SK-N-SH (cell line): Measurements from ENCODE around the gene TJP1. TPM values are rescaled to one million over a fixed set of nuclear protein-coding genes. Genes with fewer than 3 reads are reported as not detected.

Source experiments
- CTCF ChIA-PET: fragments of 300-600, 350-600 bp; formaldehyde crosslinking; extraction: SDS; loops from one replicate; lab custom pipeline; 2021; lab: Yijun Ruan, JAX
- POLR2A ChIA-PET: fragments of 350-600 bp; sonication (Branson Sonifier 250); formaldehyde crosslinking; extraction: SDS; loops from one replicate; lab custom pipeline; 2020; ENCODE audit warnings: antibody characterized with exemption, inconsistent platforms; lab: Yijun Ruan, JAX
- DNase-seq: peaks from one replicate; pipeline ENCODE4 v3.0.0; 2012
- H2AFZ ChIP-seq: fragments of 200-600 bp; sonication (generic); 2 replicates; pipeline ENCODE4 v1.8.1; 2016; ENCODE audit warnings: antibody characterized with exemption, mild to moderate bottlenecking, low read depth
- H3F3A ChIP-seq: fragments of 200-600 bp; sonication (generic); replicated peaks from 2 replicates; pipeline ENCODE3; 2016; ENCODE audit warnings: antibody characterized with exemption, mild to moderate bottlenecking; ENCODE audit not compliant: insufficient read depth
- H3K27ac ChIP-seq, 2 experiments: fragments of 200-500 bp in 1 of 2; fragments of 200-600 bp in 1 of 2; sonication (Bioruptor generic) in 1 of 2; sonication (generic), shearing (Covaris generic) in 1 of 2; 2 replicates each; pipeline versions ENCODE4 v1.5.1 to v1.6.1; 2014 to 2016; ENCODE audit warnings: low read depth in 2 of 2, inconsistent platforms in 1 of 2, low read length in 1 of 2, mild to moderate bottlenecking in 1 of 2, mixed read lengths in 1 of 2
- H3K27me3 ChIP-seq: fragments of 200-600 bp; sonication (generic), shearing (Covaris generic); 2 replicates; pipeline ENCODE4 v1.6.1; 2016; ENCODE audit warnings: mixed run types; ENCODE audit not compliant: insufficient read depth
- H3K36me3 ChIP-seq, 2 experiments: fragments of 200-500 bp in 1 of 2; fragments of 200-600 bp in 1 of 2; sonication (Bioruptor generic) in 1 of 2; sonication (generic) in 1 of 2; replicated peaks in 1 of 2; 2 replicates each; pipeline versions ENCODE3 to v1.5.1; 2014 to 2016; ENCODE audit warnings: low read length in 1 of 2, mild to moderate bottlenecking in 1 of 2; ENCODE audit not compliant: insufficient read depth in 2 of 2, control insufficient read depth in 1 of 2
- H3K4me1 ChIP-seq, 2 experiments: fragments of 200-500 bp in 1 of 2; fragments of 200-600 bp in 1 of 2; sonication (Bioruptor generic) in 1 of 2; sonication (generic), shearing (Covaris generic) in 1 of 2; 2 replicates each; pipeline versions ENCODE4 v1.5.1 to v1.6.1; 2014 to 2016; ENCODE audit warnings: low read depth in 1 of 2, low read length in 1 of 2, mixed run types in 1 of 2; ENCODE audit not compliant: insufficient read depth in 2 of 2, control insufficient read depth in 1 of 2
- H3K4me2 ChIP-seq: fragments of 200-600 bp; sonication (generic), shearing (Covaris generic); 2 replicates; pipeline ENCODE4 v1.6.1; 2017; ENCODE audit warnings: mixed run types
- H3K4me3 ChIP-seq, 2 experiments: fragments of 200-500 bp in 1 of 2; fragments of 200-600 bp in 1 of 2; sonication (Bioruptor generic) in 1 of 2; sonication (generic), shearing (Covaris generic) in 1 of 2; 2 replicates each; pipeline versions ENCODE4 v1.5.1 to v1.8.1; 2014 to 2016; ENCODE audit warnings: low read depth in 2 of 2, inconsistent platforms in 1 of 2, low read length in 1 of 2, mild to moderate bottlenecking in 1 of 2, mixed read lengths in 1 of 2, moderate library complexity in 1 of 2
- H3K79me2 ChIP-seq: fragments of 200-600 bp; sonication (generic); 2 replicates; pipeline ENCODE4 v1.8.1; 2017; ENCODE audit warnings: mild to moderate bottlenecking; ENCODE audit not compliant: insufficient read depth
- H3K9ac ChIP-seq: fragments of 200-600 bp; sonication (generic); 2 replicates; pipeline ENCODE4 v1.6.1; 2017; ENCODE audit warnings: mixed run types
- H3K9me2 ChIP-seq: fragments of 200-600 bp; sonication (generic); 2 replicates; pipeline ENCODE4 v1.6.1; 2017; ENCODE audit warnings: mixed run types
- H3K9me3 ChIP-seq: fragments of 200-600 bp; sonication (generic); 2 replicates; pipeline ENCODE4 v1.6.1; 2017; ENCODE audit warnings: mixed run types, mild to moderate bottlenecking, moderate library complexity
- H4K20me1 ChIP-seq: fragments of 200-600 bp; sonication (generic); 2 replicates; pipeline ENCODE4 v1.6.1; 2017; ENCODE audit warnings: mild to moderate bottlenecking, mixed run types; ENCODE audit not compliant: insufficient read depth
- EZH2phosphoT487 ChIP-seq: fragments of 200-600 bp; sonication (generic); IDR thresholded peaks from 2 replicates; pipeline ENCODE4 v1.6.1; 2017; ENCODE audit warnings: low read depth, mixed run types, mild to moderate bottlenecking, antibody characterized with exemption, moderate library complexity, borderline replicate concordance
- FOXM1 ChIP-seq: IDR thresholded peaks from 2 replicates; pipeline ENCODE4 v1.4.0; 2012; ENCODE audit warnings: low read depth, mild to moderate bottlenecking
- GABPA ChIP-seq: IDR thresholded peaks from 2 replicates; pipeline ENCODE4 v1.4.0; 2012; ENCODE audit warnings: low read depth, mild to moderate bottlenecking
- GATA2 ChIP-seq: sonication (generic); formaldehyde crosslinking; IDR thresholded peaks from 2 replicates; pipeline ENCODE4 v1.5.0; 2020; ENCODE audit warnings: mild to moderate bottlenecking, missing genetic modification reagents
- IRF3 ChIP-seq: fragments of 150-350 bp; IDR thresholded peaks from 2 replicates; pipeline ENCODE4 v1.6.1; 2016; ENCODE audit warnings: mild to moderate bottlenecking, low read depth, low read length
- JUND ChIP-seq: IDR thresholded peaks from 2 replicates; pipeline ENCODE4 v1.4.0; 2012
- MEF2A ChIP-seq: IDR thresholded peaks from 2 replicates; pipeline ENCODE4 v1.4.0; 2012; ENCODE audit warnings: low read depth, borderline replicate concordance
- MXI1 ChIP-seq: IDR thresholded peaks from 2 replicates; pipeline ENCODE4 v1.6.1; 2012; ENCODE audit warnings: mild to moderate bottlenecking, low read depth, low read length, improper control_type of control experiment
- PBX3 ChIP-seq: IDR thresholded peaks from 2 replicates; pipeline ENCODE4; 2012
- RAD21 ChIP-seq: IDR thresholded peaks from 2 replicates; pipeline ENCODE4 v1.6.1; 2012; ENCODE audit warnings: mild to moderate bottlenecking, low read length
- RCOR1 ChIP-seq: fragments of 150-350 bp; IDR thresholded peaks from 2 replicates; pipeline ENCODE4 v1.6.1; 2017; ENCODE audit warnings: antibody characterized with exemption, low read length
- REST ChIP-seq: IDR thresholded peaks from 2 replicates; pipeline ENCODE4 v1.6.1; 2012; ENCODE audit warnings: mild to moderate bottlenecking, low read depth, low read length, moderate library complexity
- RXRA ChIP-seq: IDR thresholded peaks from 2 replicates; pipeline ENCODE4 v1.4.0; 2012; ENCODE audit warnings: low read depth, mild to moderate bottlenecking, borderline replicate concordance
- SIN3A ChIP-seq: IDR thresholded peaks from 2 replicates; pipeline ENCODE4 v1.6.1; 2012; ENCODE audit warnings: low read depth, mild to moderate bottlenecking, low read length, moderate library complexity, borderline replicate concordance
- TAF1 ChIP-seq: IDR thresholded peaks from 2 replicates; pipeline ENCODE4 v1.6.1; 2012; ENCODE audit warnings: low read depth, mild to moderate bottlenecking, low read length, moderate library complexity, borderline replicate concordance
- TEAD4 ChIP-seq: IDR thresholded peaks from 2 replicates; pipeline ENCODE4 v1.4.0; 2012; ENCODE audit warnings: mild to moderate bottlenecking, borderline replicate concordance; ENCODE audit not compliant: insufficient read depth
- USF1 ChIP-seq: IDR thresholded peaks from 2 replicates; pipeline ENCODE4 v1.4.0; 2012; ENCODE audit warnings: low read depth, borderline replicate concordance
- WGBS: methylation state at CpG from one replicate; pipeline ENCODE4 v1.1.6; 2017; ENCODE audit warnings: low lambda C conversion rate; 5-methylcytosine and 5-hydroxymethylcytosine counted together
- polyA plus RNA-seq, 3 experiments: library from polyadenylated mRNA; depleted of rRNA; stranded (reverse); fragments of >200 nt; gene quantifications; 2 replicates each; pipeline ENCODE4 v1.2.3, GENCODE V29; 2012

Gene TJP1
- polyA plus RNA-seq, 1 of the 3 experiments (the other 2 are of a cell fraction), result 17.5 TPM

GRCh38 chr15:29820394-29821154, 1.7 kb downstream of the TJP1 start (continued):
- no peak for TF ChIP-seq MEF2A
- TF ChIP-seq, all 33 proteins: peak for 0

GRCh38 chr15:29819979-29820378, 2.3 kb downstream of the TJP1 start:
- Histone ChIP-seq H3K27ac (no peak overlapping the region), H4K20me1 (peaks cover 59% of the 10 kb centered on the region), H3K4me1 (peaks cover 8 to 13% of the 10 kb centered on the region in 2 experiments; a peak in 3 of 4 replicates), H3K9ac (peak overlapping the region; percentile 67; the same call in 1 of the 2 replicates), H2AFZ (no peak overlapping the region), H3K36me3 (no peaks in the 10 kb centered on the region), H3K79me2 (peaks cover 65% of the 10 kb centered on the region), H3K9me2 (no peaks in the 10 kb centered on the region), H3K27me3 (no peaks in the 10 kb centered on the region), H3K9me3 (no peaks in the 10 kb centered on the region), H3K4me2 (peak overlapping the region; percentile 72), H3F3A (peaks cover 7% of the 10 kb centered on the region), H3K4me3 (peak overlapping the region; percentile 68 to 84)
- DNase-seq, result no peak
- TF ChIP-seq RCOR1 (no peak), GATA2 (CRISPR knock-in tag) (no peak), MXI1 (no peak), USF1 (no peak), EZH2phosphoT487 (no peak), PBX3 (no peak), GABPA (no peak), JUND (no peak), RXRA (no peak), TAF1 (no peak), TEAD4 (no peak), IRF3 (no peak), RAD21 (no peak), SIN3A (no peak), REST (no peak), FOXM1 (no peak)
- WGBS, result 64% methylated on average over 4 of the region's 4 CpGs
- CTCF ChIA-PET, result interaction anchor here (1.9 kb wide), 1 partner anchor 106 kb away, joined by 10 read pairs; no protein-coding TSS in a partner anchor
- POLR2A ChIA-PET, result no interaction called here
